SIG-M5 (cell line): ENCODE measurements around the gene BAIAP3.

Experiments used
- DNase-seq: peaks from one replicate; lab custom pipeline; 2025; lab: John Stamatoyannopoulos, UW

BAIAP3 gene

DNA sequence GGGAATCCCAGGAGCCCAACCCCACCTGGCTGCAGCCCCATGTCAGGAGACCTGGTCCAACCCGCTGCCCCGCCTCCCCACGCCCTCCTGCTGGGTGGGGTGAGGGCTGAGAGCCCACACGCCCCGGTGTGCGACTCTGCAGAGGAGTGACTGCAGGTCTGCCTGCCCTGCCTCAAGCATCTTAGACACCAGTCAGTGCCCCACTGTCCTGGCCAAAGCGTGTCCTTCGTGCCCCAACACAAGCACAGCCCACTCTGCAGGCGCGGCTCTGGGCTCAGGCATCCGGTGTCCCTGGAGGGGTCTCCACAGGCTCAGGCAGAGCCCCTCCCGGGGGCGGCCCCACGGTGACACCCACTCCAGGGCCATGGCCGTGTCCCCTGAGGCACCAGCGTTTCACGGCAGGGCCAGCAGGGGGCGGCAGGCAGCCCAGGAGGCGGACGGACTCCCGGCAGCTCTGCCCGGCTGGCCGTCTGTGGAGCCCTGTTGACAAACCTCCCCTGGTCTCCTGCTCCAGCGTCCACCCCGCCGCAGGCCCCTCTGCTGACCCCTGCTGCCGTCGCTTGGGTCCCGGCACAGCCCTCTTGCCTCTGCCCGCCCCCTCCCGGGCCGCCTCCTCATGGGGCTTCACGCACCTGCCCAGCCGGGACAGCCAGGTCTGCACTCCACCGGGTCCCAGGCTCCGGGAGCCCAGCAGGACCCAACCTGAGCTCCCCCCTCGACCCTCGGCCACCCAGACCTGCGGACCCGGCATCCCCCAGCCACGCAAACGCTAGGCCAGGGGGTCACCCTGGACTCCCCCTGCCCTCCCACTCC lies 32.6 kb upstream of the BAIAP3 start:
- no peak for DNase-seq

DNA sequence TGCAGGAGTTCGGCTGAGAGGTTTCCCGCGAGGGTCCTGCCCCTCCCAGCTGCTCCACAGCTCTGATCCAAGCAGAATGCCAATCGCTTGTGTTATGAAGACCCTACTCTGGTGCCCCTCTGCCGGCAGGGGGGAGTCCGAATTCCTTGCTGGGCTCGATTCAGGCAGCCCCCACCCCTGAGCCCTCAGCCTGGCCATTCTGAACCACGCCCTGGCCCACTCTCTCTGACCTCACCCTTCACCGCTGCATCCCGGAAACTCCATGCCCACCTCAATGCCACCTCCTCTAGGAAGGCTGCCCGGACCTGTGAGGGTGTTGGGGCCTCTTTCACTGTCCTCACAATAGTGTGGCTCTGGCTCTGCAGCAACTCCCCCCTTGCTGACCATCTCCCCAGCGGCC lies 31.9 kb upstream of the BAIAP3 start:
- no peak for DNase-seq

DNA sequence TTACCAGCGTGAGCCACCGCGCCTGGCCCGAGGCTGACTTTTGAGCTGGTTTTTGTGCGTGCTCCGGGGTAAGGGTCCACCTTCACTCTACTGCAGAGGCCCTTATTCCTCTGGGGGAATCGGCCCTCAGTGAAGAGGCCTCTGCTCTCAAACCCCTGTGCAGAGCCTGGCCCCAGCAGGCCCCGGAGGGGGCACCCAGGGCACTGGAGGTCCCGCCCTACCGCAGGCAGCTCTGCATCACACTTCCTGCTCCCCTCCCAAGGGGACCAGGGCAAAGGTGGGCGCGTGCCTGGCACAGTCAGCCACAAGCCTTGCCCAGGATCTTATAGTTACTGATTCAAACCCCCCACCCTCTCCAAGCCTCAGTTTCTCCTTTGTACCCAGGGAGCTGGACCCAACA lies 27.6 kb upstream of the BAIAP3 start:
- DNase-seq, result no peak

DNA sequence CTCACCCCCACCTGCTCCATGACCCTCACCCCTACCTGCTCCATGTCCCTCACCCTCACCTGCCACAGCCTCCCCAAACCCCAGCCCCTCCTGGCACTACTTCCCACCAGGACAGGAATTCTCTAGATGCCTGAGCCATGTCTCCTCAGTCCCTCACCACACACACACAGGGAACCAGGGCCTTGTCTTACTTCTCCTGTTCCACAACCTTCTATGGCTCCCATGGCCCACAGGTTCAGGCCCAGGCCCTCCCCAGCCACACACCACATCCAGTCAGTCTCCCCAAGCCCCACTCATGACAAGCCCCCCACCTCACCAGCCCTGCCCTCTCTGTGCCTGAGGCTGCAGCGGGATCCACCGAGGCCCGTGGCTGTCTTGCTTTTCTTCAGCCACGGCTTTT lies 27.1 kb upstream of the BAIAP3 start:
- no peak for DNase-seq

DNA sequence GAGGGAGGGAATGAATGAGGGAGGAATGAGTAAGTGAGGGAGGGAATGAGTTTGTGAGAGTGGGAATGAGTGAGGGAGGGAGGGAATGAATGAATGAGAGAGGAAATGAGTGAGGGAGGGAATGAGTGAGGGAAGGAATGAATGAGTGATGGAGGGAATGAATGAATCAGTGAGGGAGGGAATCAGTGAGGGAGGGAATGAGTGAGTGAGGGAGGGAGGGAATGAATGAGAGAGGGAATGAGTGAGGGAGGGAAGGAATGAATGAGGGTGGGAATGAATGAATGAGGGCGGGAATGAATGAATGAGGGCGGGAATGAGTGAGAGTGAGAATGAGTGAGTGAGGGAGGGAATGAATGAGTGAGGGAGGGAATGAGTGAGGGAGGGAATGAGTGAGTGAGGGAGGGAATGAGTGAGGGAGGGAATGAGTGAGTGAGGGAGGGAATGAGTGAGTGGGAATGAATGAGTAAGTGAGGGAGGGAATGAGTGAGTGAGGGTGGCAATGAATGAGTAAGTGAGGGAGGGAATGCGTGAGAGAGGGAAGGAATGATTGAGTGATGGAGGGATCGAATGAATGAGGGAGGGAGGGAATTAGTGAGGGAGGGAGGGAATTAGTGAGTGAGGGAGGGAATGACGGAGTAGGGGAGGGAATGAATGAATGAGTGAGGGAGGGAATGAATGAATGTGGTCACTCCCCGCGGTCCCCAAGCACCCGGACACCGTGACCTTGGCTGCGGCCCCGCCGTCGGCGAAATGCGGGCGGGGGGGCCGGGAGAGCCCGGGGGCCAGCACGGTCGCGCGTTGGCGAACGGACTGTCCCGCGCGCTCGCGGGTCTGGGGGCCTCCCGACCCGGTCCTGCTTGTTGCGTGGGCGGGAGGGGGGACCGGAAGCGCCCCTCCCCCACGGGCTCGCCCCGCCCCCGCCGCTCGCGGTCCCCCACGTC lies 25.1 kb upstream of the BAIAP3 start:
- DNase-seq, result no peak

DNA sequence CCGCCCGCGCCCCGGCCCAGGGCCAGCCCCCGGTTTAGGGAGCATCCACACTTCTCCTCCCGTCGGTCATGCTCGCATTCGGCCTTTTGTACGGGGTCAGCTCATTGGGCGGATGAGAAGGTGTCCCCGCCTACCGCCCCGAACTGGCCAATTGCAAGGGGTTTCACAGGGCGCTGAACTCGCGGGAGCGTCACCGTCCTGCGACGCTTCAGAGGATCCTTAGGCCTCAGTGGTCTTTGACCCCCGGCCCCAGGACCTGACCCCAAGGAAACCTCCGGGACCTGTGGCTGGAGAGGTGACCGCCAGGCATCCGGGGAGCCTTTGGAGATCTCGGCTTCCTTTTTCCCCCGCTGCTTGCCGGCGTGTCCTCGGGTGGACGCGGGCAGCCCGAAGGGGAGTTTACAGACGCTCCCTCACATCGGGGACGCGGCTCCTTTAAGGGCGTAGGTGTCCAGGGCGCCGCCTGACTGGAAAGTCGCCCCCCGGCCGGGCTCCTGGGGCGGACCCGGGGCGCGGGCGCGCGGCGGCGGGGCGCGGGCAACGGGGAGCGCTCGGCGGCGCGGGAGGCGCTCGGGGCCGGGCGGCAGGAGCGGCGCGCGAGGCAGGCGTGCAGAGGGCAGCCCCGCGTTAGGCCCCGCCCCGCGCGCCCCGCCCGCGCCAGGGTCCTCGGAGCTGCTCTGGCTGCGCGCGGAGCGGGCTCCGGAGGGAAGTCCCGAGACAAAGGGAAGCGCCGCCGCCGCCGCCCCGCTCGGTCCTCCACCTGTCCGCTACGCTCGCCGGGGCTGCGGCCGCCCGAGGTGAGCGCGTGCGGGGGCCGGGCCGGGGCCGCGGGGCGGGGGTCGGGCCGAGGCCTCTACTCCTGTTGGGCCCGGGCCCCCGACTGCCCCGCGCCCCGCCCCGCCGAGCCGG lies 24.2 kb upstream of the BAIAP3 start, which contains the start of gene UBE2I:
TSS of gene UBE2I (plus strand) at position 660 of the 909 bp plus-strand sequence. CDS start 4,395 bp downstream, outside the sequence.
- DNase-seq, result peak; percentile 61

DNA sequence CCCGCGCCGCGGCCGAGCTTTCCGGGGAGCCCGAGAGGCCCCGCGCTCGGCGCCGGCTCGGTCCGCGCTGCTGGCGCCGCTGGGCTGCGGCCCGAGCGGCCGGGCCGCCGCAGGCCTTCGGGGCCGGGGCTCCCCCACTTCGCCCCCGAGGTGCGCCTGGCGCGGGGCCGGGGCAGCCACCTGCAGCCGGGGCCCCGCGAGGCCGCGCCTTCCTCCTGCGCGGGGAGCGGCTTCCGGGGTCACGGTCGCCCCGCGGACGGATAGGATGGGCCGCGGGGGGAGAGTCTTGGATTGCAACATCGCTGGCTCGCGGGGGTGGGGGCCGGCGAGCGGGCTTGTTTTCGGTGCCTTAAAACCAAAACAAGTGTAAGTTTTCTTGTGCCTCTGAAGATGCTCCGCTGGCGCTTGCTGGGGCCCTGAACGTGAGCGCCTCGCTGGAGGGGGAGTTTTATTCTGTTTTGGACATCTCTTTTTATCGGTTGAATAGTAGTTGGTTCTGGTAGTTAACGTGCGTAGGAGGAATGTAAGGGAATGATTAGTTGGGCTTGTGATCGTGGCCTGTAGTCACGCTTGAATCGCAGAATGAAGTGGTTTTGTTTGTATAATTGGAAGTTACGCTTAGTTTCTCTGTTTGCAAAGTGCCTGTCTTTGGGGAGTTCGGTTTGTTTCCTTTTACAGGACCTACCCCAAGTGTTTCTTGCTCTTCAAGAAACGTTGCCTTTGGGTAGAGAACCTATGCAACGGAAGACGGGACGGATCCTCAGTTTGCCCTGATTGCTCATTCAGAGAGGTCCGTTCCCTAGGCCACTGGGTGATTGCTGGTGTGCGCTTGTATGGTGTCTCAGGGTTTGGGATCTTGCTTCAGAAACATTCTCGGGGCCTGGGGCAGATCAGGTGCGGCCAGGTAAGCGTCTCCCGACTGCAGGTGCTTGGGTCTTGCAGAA lies 23.3 kb upstream of the BAIAP3 start:
- no peak for DNase-seq

DNA sequence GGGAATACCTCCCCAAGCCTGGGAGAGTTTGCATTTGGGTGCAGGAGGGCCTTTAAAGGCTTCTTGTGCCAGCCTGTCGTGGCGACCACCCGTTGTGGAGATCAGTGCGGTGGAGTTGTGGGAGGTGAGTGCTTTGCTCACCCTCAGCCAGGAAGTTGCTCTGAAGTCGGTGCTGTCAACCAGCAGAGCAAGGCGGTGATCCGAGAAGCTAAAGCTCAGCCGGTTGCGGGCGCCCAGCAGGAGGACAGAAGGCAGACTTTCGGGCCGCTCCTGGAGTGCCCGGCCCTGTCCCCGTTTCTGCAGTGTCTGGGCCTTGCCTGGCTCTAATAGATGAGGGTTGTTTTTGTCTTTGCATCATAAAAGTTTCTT lies 22.6 kb upstream of the BAIAP3 start:
- no peak for DNase-seq

DNA sequence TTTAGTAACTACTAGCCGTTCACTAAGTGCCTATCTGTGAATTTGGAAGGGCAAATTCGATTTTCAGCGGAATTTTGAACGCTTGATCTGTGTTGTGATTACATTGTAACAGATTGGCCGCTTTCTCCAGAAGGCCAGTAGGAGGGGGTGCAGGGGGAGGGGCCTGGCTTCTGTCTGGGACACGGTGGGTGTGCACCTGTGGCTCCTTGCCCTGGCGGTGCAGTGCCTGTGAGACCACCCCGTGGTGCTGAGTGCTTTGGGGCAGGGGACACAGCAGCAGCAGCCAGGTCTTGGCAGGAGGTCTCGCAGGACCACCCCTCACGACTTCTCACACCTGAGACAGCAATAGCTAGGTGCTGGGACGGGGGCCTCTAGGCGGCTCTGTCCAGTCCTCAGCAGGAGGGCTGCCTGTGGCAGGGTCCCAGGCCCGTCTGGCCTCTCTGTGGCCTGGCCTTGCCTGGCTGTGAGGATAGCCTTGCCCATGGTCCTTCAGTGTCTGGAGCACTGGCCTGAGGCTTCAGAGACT lies 22.2 kb upstream of the BAIAP3 start:
- DNase-seq, result no peak

DNA sequence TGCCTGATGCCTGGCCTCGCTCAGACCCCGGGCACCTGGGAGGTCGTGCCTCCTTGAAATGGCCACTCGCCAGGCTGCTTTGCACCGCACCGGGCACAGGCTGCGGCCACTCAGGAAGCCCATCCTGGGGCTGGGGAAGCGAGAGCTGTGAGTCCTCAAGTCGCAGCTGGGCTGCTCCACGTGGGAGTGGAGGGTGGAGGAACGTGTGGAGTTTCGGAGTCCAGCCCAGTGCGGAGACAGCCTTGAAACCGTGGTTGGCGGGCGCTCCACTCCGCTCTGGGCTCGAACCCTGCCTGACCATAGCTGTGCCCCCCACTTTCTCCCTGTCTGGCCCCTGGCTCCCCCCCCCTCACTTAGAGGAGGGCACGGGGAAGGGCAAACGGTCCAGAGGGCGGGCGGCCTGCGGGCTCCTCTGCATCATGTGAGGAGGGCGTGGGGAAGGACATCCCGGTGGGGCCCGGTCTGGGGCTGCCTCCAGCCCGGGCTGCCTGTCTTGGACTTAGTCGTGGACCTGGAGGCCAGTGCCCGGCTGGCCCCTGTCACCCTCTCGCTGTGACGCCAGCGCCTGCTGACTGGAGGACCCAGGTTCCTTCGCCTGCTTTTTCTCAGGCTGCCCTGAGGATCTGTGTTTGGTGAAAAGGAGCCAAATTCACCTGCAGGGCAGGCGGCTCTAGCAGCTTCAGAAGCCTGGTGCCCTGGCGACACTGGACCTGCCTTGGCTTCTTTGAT lies 21.5 kb upstream of the BAIAP3 start:
- DNase-seq, result no peak

DNA sequence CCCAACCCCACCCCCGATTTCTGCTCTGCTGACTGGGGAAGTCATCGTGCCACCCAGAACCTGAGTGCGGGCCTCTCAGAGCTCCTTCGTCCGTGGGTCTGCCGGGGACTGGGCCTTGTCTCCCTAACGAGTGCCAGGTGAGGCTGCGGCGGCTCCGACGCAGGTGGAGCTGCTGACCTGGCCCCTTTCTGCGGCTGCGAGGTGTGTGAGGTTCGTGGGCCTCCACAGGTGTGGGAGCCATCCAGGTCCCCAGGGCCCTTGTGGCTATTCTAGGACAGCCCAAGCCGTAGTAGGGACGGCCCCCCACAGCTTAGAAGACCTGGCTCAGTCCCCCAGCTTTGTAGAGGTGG lies 21.0 kb upstream of the BAIAP3 start:
- no peak for DNase-seq

DNA sequence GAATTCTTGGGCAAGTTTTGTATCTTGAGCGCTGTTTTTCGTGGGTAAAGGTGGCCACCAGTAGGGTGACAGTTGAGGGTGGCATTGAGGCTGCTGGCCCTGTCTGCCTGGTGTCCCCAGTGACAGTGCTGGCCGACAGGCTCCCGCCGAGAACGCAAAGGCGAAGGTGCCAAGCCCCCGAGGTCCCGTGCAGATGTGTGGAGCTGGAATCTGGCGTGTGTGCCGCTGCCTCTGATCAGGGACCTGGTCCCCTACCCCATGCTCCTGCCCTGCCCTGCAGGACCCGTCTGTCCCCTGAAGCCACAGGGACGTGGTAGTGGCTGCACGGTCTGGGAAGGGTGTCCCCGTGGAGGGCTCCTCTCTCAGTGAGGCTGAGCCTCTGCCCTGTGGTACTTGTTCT lies 20.5 kb upstream of the BAIAP3 start:
- no peak for DNase-seq

DNA sequence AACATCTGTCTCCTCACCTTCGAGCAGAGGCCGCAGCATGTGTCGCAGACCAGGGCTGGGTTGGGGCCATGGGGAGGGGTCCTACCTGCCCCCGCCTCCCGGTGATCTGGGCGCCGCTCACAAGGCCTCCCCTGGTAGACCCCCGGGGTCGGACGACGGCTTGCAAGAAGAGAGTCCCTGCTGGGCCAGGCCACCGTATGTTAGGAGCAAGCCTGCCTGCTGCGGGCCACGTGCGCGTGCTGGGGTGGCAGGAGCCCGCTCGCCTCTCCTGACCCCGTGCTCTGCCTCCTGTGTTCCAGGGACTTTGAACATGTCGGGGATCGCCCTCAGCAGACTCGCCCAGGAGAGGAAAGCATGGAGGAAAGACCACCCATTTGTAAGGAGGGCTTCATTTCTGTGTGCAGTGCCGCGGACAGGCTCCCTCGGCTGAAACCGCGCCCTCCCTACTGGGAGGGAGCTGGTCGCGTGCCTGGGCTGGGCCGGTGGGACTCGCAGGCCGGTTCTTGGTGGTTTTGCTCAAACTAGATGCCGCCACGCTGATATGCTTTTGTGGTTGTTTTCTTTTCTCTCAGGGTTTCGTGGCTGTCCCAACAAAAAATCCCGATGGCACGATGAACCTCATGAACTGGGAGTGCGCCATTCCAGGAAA lies 19.6 kb upstream of the BAIAP3 start:
- DNase-seq, result no peak

DNA sequence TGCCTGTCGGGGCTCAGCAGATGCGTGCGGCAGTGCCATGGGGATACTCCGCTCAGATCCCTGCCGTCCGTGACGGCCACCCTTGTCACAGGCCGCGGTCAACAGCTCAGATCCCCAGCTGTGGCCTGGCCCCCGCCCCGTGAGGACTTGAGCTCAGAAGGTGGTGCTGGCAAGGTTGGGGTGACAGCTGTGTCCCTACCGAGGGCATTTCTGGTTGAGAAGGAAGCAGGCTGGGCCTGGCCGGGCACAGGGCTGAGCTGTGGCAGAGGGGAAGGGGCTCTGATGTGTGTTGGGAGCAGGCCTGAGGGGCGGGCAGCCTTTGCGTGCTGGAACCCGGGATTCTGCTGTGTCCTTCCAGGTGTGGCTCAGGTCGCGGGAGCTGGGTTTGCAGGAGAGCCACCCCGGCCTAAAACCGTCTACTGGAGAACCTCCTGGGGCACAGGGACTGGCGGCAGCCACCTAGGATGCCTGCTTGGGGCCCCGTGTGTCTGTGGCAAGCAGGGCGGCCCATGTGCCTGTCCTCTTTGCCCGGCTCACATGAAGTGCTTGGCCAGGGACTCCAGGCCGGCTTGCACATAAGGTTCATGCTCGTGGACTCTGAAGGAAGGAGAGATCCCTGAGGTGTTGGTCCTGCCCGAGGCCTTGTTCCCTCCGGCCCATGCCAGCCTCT lies 18.9 kb upstream of the BAIAP3 start:
- DNase-seq, result no peak

DNA sequence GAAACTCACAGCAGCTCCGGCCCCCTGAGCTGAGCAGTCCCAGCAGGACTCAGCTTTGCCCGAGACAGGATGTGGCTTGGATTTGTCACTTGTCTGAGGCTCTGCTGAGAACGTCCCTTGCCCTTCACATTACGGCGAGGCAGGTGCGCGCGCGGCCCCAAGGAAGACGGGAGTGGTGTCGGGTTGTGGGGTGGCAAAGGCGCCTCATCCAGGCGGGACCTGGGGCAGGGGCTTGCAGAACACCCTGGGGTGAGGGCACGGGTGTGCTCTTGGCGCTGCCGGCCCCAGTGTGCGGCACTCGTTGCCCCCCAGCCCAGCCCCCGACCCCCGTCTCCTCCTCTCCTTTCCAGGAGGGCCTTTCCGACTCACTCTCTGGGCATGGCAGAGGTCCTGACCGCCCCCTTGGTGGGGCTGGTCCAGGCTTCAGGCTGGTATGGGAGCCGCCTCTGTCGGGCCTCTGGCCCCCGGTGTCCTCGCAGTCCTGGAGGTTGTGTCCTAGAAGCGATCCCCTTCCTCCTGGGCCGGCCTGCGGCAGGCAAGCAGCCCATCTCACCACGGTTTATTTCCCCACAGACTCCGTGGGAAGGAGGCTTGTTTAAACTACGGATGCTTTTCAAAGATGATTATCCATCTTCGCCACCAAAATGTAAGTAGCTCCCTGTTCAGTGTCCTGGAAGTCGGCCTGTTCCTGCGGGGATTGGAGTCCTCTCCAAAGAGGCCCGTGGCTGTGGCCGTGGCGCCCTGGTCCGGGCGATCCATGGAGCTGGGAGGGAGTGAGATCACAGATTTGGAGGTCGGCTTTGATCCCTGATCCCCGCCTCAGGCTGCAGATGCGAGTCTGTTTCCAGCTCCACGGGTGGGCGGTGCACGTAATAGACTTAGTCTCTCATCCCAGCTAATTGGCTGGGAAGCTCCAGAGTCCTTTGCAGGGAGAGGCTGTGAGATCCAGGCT lies 18.1 kb upstream of the BAIAP3 start:
- DNase-seq, result no peak

DNA sequence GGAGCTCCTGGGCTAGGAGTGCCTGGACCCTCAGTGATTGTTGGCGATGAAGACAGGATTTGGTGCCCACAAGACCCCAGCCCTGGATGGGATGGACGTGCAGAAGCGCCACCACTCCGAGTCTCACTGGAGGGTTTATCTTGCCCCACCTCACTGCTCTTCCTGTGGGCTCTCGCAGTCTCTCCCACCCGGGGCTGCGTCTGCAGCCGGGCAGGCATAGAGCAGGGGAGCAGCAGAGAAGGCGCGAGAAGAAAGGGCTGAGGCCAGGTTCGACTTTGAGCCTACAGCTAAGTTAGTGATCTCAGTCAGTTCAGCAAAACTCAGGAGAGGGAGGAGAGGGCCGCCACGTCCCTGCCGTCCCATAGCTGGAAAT lies 17.4 kb upstream of the BAIAP3 start:
- DNase-seq, result no peak

DNA sequence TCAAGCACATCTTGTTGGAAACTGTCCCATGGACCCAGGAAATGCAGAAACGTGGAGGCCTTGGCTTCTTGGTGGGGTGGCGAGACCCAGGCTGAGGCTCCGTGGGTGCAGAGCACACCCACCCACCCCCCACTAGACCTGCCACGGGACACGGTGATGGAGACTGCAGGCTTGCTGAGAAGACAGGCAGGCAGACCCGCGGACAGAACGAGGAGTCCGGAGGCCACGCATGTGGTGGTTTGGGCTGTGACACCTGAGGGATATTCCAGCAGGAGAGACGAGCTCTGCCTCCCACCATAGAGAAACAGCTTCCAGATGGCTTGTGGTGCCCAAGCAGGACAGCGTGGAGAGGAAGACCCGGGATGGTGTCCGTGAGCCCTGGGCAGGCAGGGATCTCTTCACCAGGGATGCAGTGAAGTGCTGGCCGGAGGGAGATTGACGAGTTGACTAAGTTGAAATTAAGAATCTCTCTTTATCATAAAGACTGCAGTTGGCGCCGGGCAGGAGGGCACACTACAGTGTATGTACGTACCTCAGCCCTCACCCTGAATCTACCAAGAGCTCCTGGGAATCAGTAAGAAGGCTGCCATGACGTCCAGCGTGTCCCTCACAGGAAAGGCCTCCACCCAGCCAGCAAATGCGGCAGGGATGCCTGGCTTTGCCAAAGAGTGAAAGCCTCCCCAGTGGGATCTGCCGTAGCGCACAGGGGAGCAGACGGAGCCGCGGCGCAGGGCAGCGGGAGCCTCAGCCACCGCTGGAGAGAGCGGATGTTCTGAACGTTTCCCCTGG lies 15.8 kb upstream of the BAIAP3 start:
- no peak for DNase-seq
